Panc1 (cell line): ENCODE data around the gene AKAP8L. TPM values are rescaled to one million over a fixed set of nuclear protein-coding genes. Genes with fewer than 3 reads are reported as not detected.

Source experiments
- ATAC-seq: fragments of 200-7000 bp; cut with Tn5 transposase; 2 replicates; pipeline ENCODE4 v1.9.1; 2020; ENCODE audit warnings: mild to moderate bottlenecking, moderate library complexity
- BruUV-seq: library from RNA; stranded (reverse); fragments of 400-500 nt; replicated peaks from 2 replicates; lab custom pipeline; 2021; lab: Mats Ljungman, UMichigan
- CTCF ChIA-PET: fragments of 300-600 bp; sonication (Branson Sonifier 250); formaldehyde crosslinking; loops from one replicate; lab custom pipeline; 2022; ENCODE audit warnings: antibody characterized with exemption; lab: Charles Lee
- POLR2A ChIA-PET: fragments of 300-600 bp; sonication (Branson Sonifier 250); formaldehyde crosslinking; loops from one replicate; lab custom pipeline; 2022; ENCODE audit warnings: antibody characterized with exemption; lab: Charles Lee
- DNase-seq: peaks from one replicate; pipeline ENCODE4 v3.0.0-alpha.2; 2010; ENCODE audit warnings: low read depth, low spot score
- H3K27ac ChIP-seq: 2 replicates; pipeline ENCODE4 v1.5.1; 2011; ENCODE audit warnings: mild to moderate bottlenecking, low read length, inconsistent platforms
- H3K27me3 ChIP-seq: fragments of 200-500 bp; sonication (Bioruptor generic); 2 replicates; pipeline ENCODE4 v1.6.0; 2014; ENCODE audit warnings: low read length, inconsistent platforms; ENCODE audit not compliant: control insufficient read depth, insufficient read depth
- H3K36me3 ChIP-seq: fragments of 200-500 bp; sonication (Bioruptor generic); 2 replicates; pipeline ENCODE4 v1.5.1; 2014; ENCODE audit warnings: inconsistent platforms, mild to moderate bottlenecking, low read length, moderate library complexity; ENCODE audit not compliant: control insufficient read depth, insufficient read depth
- H3K4me1 ChIP-seq: 2 replicates; pipeline ENCODE4 v1.5.1; 2011; ENCODE audit warnings: inconsistent platforms, mild to moderate bottlenecking, low read length, moderate library complexity; ENCODE audit not compliant: control insufficient read depth, insufficient read depth
- H3K4me3 ChIP-seq, 2 experiments: 2 replicates each; pipeline ENCODE4 v1.5.1; 2011 to 2012; ENCODE audit warnings: low read depth in 2 of 2, low read length in 2 of 2, mild to moderate bottlenecking in 2 of 2, inconsistent platforms in 1 of 2, moderate library complexity in 1 of 2
- H3K9me3 ChIP-seq: fragments of 200-500 bp; sonication (Bioruptor generic); 2 replicates; pipeline ENCODE4 v1.5.1; 2014; ENCODE audit warnings: low read depth, mild to moderate bottlenecking, inconsistent platforms, low read length, moderate library complexity; ENCODE audit not compliant: control insufficient read depth, insufficient read depth
- CTCF ChIP-seq: fragments of 450-650 bp; IDR thresholded peaks from 2 replicates; pipeline ENCODE4 v1.5.1; 2017; ENCODE audit warnings: mild to moderate bottlenecking
- POLR2AphosphoS5 ChIP-seq: IDR thresholded peaks from 2 replicates; pipeline ENCODE4 v1.6.1; 2012; ENCODE audit warnings: mild to moderate bottlenecking, low read depth, low read length, moderate library complexity
- REST ChIP-seq, 2 experiments: IDR thresholded peaks; 2 replicates each; pipeline ENCODE4 v1.6.1; 2011 to 2012; ENCODE audit warnings: low read depth in 2 of 2, control low read depth in 1 of 2, low read length in 1 of 2, mild to moderate bottlenecking in 1 of 2, moderate library complexity in 1 of 2; ENCODE audit not compliant: insufficient read depth in 1 of 2
- SIN3A ChIP-seq: IDR thresholded peaks from 2 replicates; pipeline ENCODE4 v1.6.1; 2012; ENCODE audit warnings: low read depth, mild to moderate bottlenecking, low read length, moderate library complexity, borderline replicate concordance; ENCODE audit not compliant: insufficient read depth
- TCF7L2 ChIP-seq: IDR thresholded peaks from 2 replicates; pipeline ENCODE4 v1.6.1; 2011; ENCODE audit warnings: mild to moderate bottlenecking, low read depth, low read length, inconsistent platforms
- in situ Hi-C: cut with HindIII; loops from 2 replicates; pipeline ENCODE4 v1.10.0; 2016; ENCODE audit warnings: low sequenced_read_pairs, low pct_unique_long_range_greater_than_20kb
- intact Hi-C: fragments of 100-400 bp; cut with micrococcal nuclease; formaldehyde crosslinking; loops from one replicate; pipeline ENCODE4 v1.10.0; 2022; ENCODE audit not compliant: unreplicated experiment
- total RNA-seq: library from RNA; stranded (reverse); gene quantifications from one replicate; pipeline ENCODE4 v1.2.1, GENCODE V29; 2021; ENCODE audit not compliant: unreplicated experiment

Gene AKAP8L
- total RNA-seq, 1 experiment from 2014 or later, result 65.5 TPM

- no peak overlapping the region for H3K4me3 ChIP-seq
- in situ Hi-C loops (no loop called here), intact Hi-C loops (no loop called here)
- no peaks in the 10 kb centered on the region for H3K4me1 ChIP-seq
- H3K27ac ChIP-seq, result no peak overlapping the region
- ChIA-PET CTCF (no interaction called here), POLR2A (no interaction called here)
- no peaks in the 10 kb centered on the region for H3K36me3 ChIP-seq
- H3K27me3 ChIP-seq, result no peaks in the 10 kb centered on the region
- ATAC-seq (no peak), DNase-seq (no peak)
- TF ChIP-seq SIN3A, result no peak
- no peak for TF ChIP-seq CTCF
- no peak for TF ChIP-seq REST (IDR thresholded peaks at IDR 0.05; ENCODE audit: insufficient read depth in 1 of 2, low read depth in 2 of 2, low read length in 1 of 2)
- TF ChIP-seq TCF7L2, result no peak
- TF ChIP-seq POLR2AphosphoS5, result no peak
- H3K9me3 ChIP-seq, result no peaks in the 10 kb centered on the region
- no TSS peak for BruUV-seq
These were observed 47.7 kb downstream of the AKAP8L start for GRCh38 chr19:15371119-15371518.

GRCh38 chr19:15369594-15369891 is 49.2 kb downstream of the AKAP8L start:
- no TSS peak for BruUV-seq
- H3K4me3 ChIP-seq, result no peak overlapping the region
- in situ Hi-C loops, result no loop called here
- no peaks in the 10 kb centered on the region for H3K9me3 ChIP-seq
- H3K27me3 ChIP-seq, result no peaks in the 10 kb centered on the region
- no peak overlapping the region for H3K27ac ChIP-seq
- CTCF ChIA-PET, result interaction anchor here (0.6 kb wide), 1 partner anchor 278 kb away, joined by 6 read pairs; no protein-coding TSS in a partner anchor
- intact Hi-C loops, result no loop called here
- H3K4me1 ChIP-seq, result no peaks in the 10 kb centered on the region
- TF ChIP-seq SIN3A (no peak), POLR2AphosphoS5 (no peak)
- H3K36me3 ChIP-seq, result no peaks in the 10 kb centered on the region
- no peak for ATAC-seq
- POLR2A ChIA-PET, result no interaction called here
- no peak for DNase-seq

GRCh38 chr19:15368798-15369593 is 49.8 kb downstream of the AKAP8L start:
- Histone ChIP-seq H3K27me3 (no peaks in the 10 kb centered on the region), H3K36me3 (no peaks in the 10 kb centered on the region), H3K9me3 (no peaks in the 10 kb centered on the region), H3K4me3 (no peak overlapping the region), H3K27ac (no peak overlapping the region), H3K4me1 (no peaks in the 10 kb centered on the region)
- no peak for ATAC-seq
- POLR2A ChIA-PET, result no interaction called here
- CTCF ChIA-PET, result interaction anchor here (0.6 kb wide), 1 partner anchor 277 kb away, joined by 6 read pairs; no protein-coding TSS in a partner anchor
- no peak for DNase-seq
- no TSS peak for BruUV-seq
- in situ Hi-C loops (no loop called here), intact Hi-C loops (no loop called here)
- no peak for TF ChIP-seq CTCF
- TF ChIP-seq SIN3A, result no peak
- no peak for TF ChIP-seq TCF7L2
- no peak for TF ChIP-seq POLR2AphosphoS5
- TF ChIP-seq REST (IDR thresholded peaks at IDR 0.05; ENCODE audit: insufficient read depth in 1 of 2, low read depth in 2 of 2, low read length in 1 of 2), result no peak
